Measurements from ENCODE around the gene CHP2.

DNA sequence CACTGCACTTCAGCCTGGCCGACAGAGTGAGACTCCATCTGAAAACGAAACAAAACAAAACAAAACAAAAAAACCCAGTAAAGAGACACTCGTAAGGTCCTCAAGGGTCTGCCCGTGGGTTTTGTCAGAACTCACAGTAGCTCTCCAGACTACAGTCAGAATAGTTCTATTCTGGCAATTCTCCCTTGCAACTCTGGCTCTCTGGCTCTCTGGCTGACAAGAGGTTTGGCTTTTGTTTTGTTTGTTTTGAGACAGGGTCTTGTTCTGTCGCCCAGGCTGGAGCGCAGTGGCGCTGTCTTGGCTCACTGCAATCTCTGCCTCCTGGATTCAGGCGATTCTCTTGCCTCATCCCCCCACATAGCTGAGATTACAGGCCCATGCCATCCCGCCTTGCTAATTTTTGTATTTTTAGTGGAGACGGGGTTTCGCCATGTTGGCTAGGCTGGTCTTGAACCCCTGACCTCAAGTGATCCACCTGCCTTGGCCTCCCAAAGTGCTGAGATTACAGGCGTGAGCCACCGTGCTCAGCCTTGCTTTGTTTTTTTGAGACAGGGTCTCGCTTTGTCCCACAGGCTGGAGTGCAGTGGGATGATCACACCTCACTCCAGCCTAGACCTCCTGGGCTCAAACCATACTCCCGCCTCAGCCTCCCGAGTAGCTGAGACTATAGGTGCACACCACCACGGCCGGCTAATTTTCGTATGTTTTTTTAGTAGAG is 20.5 kb upstream of the CHP2 start:
- TF ChIP-seq, protein P1, sequence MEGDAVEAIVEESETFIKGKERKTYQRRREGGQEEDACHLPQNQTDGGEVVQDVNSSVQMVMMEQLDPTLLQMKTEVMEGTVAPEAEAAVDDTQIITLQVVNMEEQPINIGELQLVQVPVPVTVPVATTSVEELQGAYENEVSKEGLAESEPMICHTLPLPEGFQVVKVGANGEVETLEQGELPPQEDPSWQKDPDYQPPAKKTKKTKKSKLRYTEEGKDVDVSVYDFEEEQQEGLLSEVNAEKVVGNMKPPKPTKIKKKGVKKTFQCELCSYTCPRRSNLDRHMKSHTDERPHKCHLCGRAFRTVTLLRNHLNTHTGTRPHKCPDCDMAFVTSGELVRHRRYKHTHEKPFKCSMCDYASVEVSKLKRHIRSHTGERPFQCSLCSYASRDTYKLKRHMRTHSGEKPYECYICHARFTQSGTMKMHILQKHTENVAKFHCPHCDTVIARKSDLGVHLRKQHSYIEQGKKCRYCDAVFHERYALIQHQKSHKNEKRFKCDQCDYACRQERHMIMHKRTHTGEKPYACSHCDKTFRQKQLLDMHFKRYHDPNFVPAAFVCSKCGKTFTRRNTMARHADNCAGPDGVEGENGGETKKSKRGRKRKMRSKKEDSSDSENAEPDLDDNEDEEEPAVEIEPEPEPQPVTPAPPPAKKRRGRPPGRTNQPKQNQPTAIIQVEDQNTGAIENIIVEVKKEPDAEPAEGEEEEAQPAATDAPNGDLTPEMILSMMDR (IDR thresholded peaks at IDR 0.05; ENCODE audit: poor library complexity), result no peak
- TF ChIP-seq EZH2 (IDR thresholded peaks at IDR 0.05; ENCODE audit: borderline replicate concordance) (no peak), EZH2phosphoT487 (IDR thresholded peaks at IDR 0.05; ENCODE audit: low read depth, severe bottlenecking, unreplicated experiment) (no peak)

Measured in hepatocyte (in vitro differentiated cells).